ENCODE data around the gene ZSCAN5B. TPM values are rescaled to one million over a fixed set of nuclear protein-coding genes. Genes with fewer than 3 reads are reported as not detected.

ZSCAN5B gene
- total and polyA plus RNA-seq, 2 of the 13 experiments (the other 11 are each of a cell fraction or from before 2014, with no cell fraction given) = not detected

DNA sequence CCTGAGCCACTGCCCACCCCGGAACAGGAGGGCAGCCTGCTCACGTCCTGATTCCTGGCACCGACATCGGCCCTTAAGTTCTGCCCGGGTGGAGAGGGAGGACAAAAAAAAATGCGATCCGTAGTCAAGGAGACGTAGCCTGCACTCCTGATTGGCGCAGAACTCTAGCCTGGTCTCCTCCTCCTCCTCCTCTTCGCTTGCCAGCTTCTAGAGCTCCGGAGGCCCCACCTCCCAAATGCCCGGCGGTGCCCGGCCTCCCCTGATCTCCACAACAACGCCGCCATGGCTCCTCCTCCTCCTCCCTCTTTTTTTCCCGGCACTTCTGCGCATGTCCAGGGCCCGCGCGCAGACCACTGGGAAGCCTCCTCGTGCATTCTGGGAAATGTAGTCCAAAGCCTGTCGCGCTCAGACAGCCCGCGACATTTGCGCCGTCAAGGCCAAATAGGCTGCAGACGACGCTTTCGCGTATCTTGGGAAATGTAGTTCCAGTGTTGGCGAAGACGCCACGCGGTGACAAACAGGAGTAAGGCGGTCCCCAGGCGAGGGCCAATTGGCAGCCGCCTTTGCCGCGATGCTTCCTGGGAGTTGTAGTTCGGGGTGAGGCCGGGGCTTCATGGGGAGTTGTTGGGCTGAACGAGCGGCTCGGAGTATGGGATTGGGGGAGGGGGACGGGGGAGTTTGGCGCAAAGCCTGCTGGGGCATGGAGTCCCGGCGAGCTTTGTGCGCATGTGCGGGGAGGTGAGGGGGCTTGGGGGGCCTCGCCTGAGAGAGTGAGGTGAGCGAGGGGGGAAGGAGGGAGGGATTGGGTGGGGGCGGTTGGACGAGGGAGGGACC is 56.8 kb downstream of the ZSCAN5B start, which contains the start of gene ZNF444 (continued):
- TF ChIP-seq ZNF839 (CRISPR knock-in tag; IDR thresholded peaks at IDR 0.05; ENCODE audit: borderline replicate concordance) (no peak), PHF21A (CRISPR knock-in tag; IDR thresholded peaks at IDR 0.05) (peak; percentile 62; the same call in 1 of the 2 replicates), GABPA (IDR thresholded peaks at IDR 0.05; ENCODE audit: low read depth, low read length) (peak; percentile 35), GABPA (CRISPR knock-in tag; IDR thresholded peaks at IDR 0.05; ENCODE audit: low read depth) (peak; percentile 88), ZNF567 (CRISPR knock-in tag; IDR thresholded peaks at IDR 0.05; ENCODE audit: borderline replicate concordance) (no peak; the same call in 1 of the 2 replicates), CBX2 (IDR thresholded peaks at IDR 0.05; ENCODE audit: low read depth, low read length) (no peak), CBX2 (CRISPR knock-in tag; IDR thresholded peaks at IDR 0.05; ENCODE audit: low read depth) (no peak), RFX1 (IDR thresholded peaks at IDR 0.05) (peak; percentile 77), RFXAP (CRISPR knock-in tag; IDR thresholded peaks at IDR 0.05; ENCODE audit: borderline replicate concordance) (peak; percentile 49; the same call in 1 of the 2 replicates), HNRNPLL (IDR thresholded peaks at IDR 0.05; ENCODE audit: low read depth, low read length, poor library complexity, severe bottlenecking) (peak; percentile 80), POLR2AphosphoS5 (IDR thresholded peaks at IDR 0.05; ENCODE audit: low read depth, low read length) (peak; percentile 30; the same call in 1 of the 2 replicates), ZNF780A (CRISPR knock-in tag; IDR thresholded peaks at IDR 0.05) (no peak), RFX3 (CRISPR knock-in tag; IDR thresholded peaks at IDR 0.05) (peak; percentile 61), SMAD1 (CRISPR knock-in tag; IDR thresholded peaks at IDR 0.05; ENCODE audit: borderline replicate concordance, low read depth) (peak; percentile 64; the same call in 1 of the 2 replicates), PCBP2 (optimal IDR thresholded peaks at IDR 0.05; ENCODE audit: low read depth, low read length, poor library complexity, severe bottlenecking) (no peak), STAT5B (CRISPR knock-in tag; IDR thresholded peaks at IDR 0.05) (no peak), ZNF20 (CRISPR knock-in tag; IDR thresholded peaks at IDR 0.05) (no peak), BATF2 (CRISPR knock-in tag; IDR thresholded peaks at IDR 0.05) (no peak), NFYB (CRISPR knock-in tag; IDR thresholded peaks at IDR 0.05) (peak; percentile 85), BCL6 (CRISPR knock-in tag; IDR thresholded peaks at IDR 0.05) (no peak), TCF12 (IDR thresholded peaks at IDR 0.05) (no peak), TCF12 (CRISPR knock-in tag; IDR thresholded peaks at IDR 0.05) (no peak), ZNF12 (CRISPR knock-in tag; IDR thresholded peaks at IDR 0.05) (no peak), MXI1 (IDR thresholded peaks at IDR 0.05; ENCODE audit: borderline replicate concordance, low read depth, low read length) (peak; percentile 74; the same call in 1 of the 3 replicates), ZMYM4 (CRISPR knock-in tag; IDR thresholded peaks at IDR 0.05) (peak; percentile 32; the same call in 1 of the 2 replicates), ZNF660 (CRISPR knock-in tag; IDR thresholded peaks at IDR 0.05; ENCODE audit: borderline replicate concordance, low read depth) (no peak), ASH2L (IDR thresholded peaks at IDR 0.05; ENCODE audit: insufficient read length, low read depth, low read length) (peak; percentile 63), YEATS4 (CRISPR knock-in tag; IDR thresholded peaks at IDR 0.05; ENCODE audit: borderline replicate concordance) (peak; percentile 33; the same call in 1 of the 2 replicates), NBN (conservative IDR thresholded peaks at IDR 0.05) (no peak), ZNF724P (CRISPR knock-in tag; IDR thresholded peaks at IDR 0.05; ENCODE audit: borderline replicate concordance) (no peak), SCMH1 (CRISPR knock-in tag; IDR thresholded peaks at IDR 0.05; ENCODE audit: borderline replicate concordance) (no peak)
- TF ChIP-seq, protein P1, sequence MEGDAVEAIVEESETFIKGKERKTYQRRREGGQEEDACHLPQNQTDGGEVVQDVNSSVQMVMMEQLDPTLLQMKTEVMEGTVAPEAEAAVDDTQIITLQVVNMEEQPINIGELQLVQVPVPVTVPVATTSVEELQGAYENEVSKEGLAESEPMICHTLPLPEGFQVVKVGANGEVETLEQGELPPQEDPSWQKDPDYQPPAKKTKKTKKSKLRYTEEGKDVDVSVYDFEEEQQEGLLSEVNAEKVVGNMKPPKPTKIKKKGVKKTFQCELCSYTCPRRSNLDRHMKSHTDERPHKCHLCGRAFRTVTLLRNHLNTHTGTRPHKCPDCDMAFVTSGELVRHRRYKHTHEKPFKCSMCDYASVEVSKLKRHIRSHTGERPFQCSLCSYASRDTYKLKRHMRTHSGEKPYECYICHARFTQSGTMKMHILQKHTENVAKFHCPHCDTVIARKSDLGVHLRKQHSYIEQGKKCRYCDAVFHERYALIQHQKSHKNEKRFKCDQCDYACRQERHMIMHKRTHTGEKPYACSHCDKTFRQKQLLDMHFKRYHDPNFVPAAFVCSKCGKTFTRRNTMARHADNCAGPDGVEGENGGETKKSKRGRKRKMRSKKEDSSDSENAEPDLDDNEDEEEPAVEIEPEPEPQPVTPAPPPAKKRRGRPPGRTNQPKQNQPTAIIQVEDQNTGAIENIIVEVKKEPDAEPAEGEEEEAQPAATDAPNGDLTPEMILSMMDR (CRISPR knock-in tag; IDR thresholded peaks at IDR 0.05) = no peak
